Measurements from ENCODE around the gene NHSL2.
A peak's percentile ranks its signal among the peaks of the same experiment; 100 is the strongest.
"Not testable (repeated sequence)": the region's sequence is repeated elsewhere in the genome, so short reads cannot be mapped to it uniquely, and the experiment has no call there.

The NHSL2 gene

DNA sequence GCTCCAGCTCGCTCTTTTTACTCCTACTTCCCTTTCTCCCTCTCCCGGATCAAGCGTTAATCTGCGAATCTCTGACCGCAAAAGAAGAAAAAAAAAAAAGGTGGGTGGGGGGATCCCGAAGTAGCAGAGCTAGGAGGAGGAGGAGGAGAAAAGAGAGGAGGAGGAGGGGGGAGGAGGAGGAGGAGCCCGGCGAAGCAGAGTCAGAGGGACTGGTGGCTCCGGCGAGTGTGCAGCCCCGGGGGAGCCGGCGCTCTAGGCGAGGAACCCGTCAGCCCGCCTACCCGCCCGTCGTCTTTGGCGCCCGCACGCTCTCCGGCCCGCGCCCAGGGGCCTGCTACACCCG is at the start of gene NHSL2:
Gene NHSL2, plus strand, starts transcription at position 203 of the 343 bp plus-strand sequence.
- peak; percentile 73 for DNase-seq (ENCODE audit: low read depth, low spot score)

GRCh38 chrX:71867680-71868079 is 43.0 kb upstream of the NHSL2 start:
- no peak for DNase-seq (ENCODE audit: low read depth, low spot score)

GRCh38 chrX:71869566-71869965 is 41.1 kb upstream of the NHSL2 start:
- not testable (repeated sequence) for DNase-seq (ENCODE audit: low read depth, low spot score)

DNA sequence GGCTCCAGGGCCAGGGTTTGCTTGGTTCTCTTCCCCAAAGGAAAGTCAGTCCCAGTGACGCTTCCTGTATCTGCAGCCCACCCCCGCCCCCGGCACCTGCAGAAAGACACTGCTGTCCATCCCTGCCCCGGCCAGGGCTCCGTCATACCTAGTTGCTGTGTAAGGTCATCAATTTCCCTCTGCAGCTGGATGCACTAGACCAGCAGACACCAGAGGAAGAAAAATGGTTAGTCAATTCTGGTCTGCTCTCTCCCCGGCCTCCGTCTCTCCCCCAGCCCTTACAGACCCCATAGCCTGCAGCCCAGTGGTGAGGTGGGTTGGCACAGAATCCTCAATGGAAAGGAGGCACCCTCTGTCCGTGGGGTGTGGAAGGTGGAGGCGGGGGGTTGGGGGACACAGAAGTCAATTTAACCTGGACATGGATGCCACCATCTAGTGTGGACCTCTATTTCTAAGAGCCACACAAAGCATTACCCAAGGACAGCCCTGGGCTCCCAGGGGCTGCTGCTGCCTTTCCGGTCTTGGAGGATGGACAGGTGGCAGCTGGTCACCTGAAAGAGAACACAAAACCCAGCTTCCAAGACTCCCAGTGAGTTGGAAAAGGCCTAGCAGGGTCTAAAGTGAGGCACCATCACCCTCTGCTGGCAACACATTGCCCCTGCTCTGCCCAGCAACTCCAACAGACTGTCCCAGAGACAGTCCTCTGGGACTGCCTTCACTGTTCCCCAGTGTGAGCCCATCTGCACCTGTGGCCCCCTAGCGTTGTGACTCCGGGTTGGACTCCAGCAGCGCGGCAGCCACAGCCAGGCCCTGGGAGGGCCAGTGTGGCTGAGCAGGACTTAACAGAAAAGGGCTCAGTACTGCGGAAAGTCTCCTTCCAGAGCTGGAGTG is 40.2 kb upstream of the NHSL2 start:
- peak; percentile 93 for DNase-seq (ENCODE audit: low read depth, low spot score)

DNA sequence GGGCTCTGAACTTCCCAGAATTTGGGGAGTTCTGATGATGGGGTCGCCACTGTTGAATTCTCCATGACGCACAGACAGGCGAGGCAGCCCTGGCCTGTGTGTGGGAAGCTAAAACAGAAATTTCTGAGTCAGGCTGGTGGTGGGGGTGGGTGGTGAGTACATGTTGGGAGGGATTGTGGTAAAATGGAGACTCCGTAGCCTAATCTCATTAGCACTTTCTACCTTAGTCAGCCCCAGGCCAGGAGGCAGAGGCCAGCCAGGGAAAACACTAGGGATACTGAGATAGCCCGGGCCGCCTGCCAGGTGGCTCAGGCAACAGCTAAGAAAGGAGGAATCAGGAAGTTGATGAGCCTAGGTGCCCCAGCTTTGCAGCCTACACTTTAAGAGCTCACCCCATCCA is 39.3 kb upstream of the NHSL2 start:
- DNase-seq (ENCODE audit: low read depth, low spot score): peak; percentile 56

DNA sequence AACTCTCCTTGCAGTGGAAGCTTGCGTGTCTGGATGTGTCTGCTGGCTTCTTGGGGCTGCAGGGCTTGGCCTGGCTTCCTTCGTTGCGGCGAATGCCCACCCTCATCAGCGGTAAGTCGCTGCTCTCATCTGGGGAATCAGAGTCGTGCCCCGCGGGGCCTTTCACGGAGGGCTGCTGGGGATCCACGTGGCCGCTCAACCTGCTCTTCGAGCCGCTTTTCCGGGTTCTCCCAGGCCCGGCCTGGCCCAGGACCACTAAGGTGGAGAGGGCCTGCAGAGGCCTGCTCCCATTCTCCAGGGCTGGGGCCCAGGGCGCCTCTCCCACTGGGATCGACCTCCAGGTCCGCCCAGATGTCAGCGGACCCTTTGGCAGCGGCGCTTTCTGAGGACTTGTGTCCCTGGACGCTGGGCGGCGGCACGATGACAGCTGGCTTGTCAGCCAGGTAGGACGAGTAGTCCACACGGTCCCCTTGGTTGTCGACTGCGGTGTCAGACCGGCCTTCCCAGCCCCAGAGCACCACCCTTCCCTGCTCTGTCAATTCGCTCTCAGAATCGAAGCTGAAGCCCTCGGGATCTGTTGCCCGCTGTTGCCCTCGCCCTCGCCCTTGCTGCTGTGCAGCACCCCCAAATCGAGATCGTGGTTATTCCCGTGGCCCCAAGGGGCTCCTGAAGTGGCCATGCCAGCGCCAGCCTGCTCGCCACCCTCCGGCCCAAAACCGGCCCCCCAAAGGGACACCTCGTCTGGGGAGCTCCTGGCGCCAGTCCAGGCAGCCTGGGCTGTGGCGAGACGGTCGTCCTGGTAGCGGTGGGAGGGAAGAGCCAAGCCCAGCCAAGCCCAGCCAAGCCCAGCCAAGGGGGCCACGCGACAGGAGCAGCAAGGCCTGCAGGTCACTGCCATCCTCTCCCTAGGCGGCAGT is 37.8 kb upstream of the NHSL2 start:
- DNase-seq (ENCODE audit: low read depth, low spot score): peak; percentile 30

GRCh38 chrX:71873459-71873833 is 37.2 kb upstream of the NHSL2 start:
- no peak for DNase-seq (ENCODE audit: low read depth, low spot score)

GRCh38 chrX:71876841-71877240 is 33.8 kb upstream of the NHSL2 start:
- not testable (repeated sequence) for DNase-seq (ENCODE audit: low read depth, low spot score)

- DNase-seq (ENCODE audit: low read depth, low spot score): no peak
These were observed 25.5 kb upstream of the NHSL2 start for GRCh38 chrX:71885099-71885498.

DNA sequence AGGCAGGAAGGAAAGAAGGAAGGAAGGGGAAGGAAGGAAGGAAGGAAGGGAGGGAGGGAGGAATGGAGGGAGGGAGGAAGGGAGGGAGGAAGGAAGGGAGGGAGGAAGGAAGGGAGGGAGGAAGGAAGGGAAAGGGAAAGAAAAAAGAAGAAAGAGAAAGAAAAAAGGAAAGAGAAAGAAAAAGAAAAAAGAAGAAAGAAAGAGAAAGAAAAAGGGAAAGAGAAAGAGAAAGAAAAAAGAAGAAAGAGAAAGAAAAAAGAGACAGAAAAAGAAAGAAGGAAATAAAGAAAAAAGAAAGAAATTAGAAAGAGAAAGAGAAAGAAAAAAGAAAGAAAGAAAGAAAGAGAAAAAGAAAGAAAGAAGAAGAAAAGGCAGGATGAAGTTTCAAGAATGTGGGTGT is 15.0 kb upstream of the NHSL2 start:
- DNase-seq (ENCODE audit: low read depth, low spot score): no peak

DNA sequence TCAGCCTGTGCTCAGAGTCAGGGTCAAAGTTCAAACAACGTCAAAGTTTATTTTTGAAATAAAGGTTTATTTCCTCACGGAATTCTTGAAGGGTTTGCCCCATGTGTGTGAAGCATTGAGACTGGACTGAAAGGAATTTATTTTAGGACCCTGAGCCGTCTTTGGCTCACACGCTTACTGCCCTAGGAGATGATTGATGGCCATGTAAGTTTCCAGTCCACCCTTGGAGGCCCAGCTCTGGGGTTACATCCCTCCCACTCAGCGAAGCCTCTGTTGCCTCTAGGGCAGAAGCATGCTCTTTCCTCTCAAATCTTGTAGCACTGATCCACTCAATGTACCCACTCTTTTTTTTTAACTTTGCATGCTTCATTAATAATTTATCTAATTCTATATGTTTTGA is 4.5 kb upstream of the NHSL2 start:
- DNase-seq (ENCODE audit: low read depth, low spot score): peak; percentile 24

DNA sequence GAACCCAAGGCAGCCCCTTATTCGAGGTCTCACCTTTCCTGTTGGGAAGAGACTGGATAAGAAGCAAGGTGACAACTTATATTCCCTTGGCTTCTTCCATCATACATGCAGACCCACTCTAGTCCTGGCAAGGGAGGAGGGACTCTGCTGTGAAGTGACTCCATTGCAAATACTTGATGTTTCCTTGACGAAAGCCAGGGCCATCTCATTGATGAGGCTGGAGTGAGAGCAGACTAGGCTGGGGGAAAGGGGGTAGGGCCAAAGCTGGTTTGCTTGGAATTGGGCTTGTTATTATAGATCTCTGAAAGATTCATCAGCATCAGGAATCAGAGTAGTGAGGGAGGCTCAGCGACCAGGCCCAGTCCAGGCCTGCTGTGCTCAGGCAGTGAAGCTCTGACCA is 2.3 kb upstream of the NHSL2 start:
- peak; percentile 59 for DNase-seq (ENCODE audit: low read depth, low spot score)

GRCh38 chrX:71909956-71910355 is 689 bp upstream of the NHSL2 start:
- peak; percentile 82 for DNase-seq (ENCODE audit: low read depth, low spot score)

DNA sequence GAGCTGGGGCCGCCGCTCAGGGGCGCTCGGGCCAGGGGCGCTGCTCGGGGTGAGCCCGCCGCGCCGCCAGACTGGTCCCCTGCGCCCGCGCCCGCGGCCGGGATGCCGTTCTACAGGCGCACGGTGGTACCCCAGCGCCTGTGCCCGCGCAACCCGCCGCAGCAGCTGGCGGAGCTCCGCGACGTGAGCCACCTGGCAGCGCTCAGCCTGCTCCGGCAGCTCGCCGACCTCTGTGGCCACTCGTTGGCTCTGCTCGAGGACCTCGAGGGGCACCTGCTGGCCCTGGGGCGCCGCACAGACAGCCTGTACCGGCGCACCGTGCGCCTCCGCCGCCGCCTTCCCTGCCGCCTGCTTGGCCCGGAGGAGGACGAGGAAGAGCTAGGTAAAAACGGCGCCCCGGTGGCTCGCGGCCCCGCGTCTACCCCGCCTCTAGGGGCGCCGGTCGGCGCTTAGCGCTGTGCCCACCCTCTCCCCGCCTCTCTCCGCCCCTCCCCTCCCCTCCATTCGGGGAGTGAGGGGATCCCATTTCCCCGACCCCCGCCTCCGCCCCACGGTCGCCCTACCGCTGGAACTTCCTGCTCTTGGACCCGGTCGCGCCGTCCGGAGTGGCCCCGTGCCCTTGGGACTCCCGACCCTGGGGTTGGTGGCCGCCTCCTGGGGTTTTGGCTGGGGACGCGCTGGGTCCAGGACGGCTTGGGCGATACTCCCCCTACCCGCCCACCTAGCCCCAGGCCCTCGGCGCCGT is 513 bp downstream of the NHSL2 start:
- peak; percentile 87 for DNase-seq (ENCODE audit: low read depth, low spot score)

DNA sequence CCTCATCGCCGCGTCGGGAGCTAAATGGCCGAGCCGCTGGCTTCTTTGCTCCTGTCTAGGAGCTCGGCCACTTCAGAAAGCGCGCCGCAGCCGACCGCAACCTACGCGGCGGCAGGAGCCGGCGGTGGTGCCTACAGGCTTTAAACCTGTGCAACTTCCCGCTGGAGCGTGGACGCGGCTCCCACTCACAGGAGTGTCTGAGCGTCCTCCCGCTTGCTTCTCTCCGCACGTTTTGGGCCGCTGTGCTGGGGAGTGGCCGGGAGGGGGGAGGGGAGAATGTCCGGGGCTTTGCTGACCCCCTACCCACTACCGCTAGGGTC is 1.0 kb downstream of the NHSL2 start:
- peak; percentile 82 for DNase-seq (ENCODE audit: low read depth, low spot score)

GRCh38 chrX:71912156-71912555 is 1.5 kb downstream of the NHSL2 start:
- no peak for DNase-seq (ENCODE audit: low read depth, low spot score)

DNA sequence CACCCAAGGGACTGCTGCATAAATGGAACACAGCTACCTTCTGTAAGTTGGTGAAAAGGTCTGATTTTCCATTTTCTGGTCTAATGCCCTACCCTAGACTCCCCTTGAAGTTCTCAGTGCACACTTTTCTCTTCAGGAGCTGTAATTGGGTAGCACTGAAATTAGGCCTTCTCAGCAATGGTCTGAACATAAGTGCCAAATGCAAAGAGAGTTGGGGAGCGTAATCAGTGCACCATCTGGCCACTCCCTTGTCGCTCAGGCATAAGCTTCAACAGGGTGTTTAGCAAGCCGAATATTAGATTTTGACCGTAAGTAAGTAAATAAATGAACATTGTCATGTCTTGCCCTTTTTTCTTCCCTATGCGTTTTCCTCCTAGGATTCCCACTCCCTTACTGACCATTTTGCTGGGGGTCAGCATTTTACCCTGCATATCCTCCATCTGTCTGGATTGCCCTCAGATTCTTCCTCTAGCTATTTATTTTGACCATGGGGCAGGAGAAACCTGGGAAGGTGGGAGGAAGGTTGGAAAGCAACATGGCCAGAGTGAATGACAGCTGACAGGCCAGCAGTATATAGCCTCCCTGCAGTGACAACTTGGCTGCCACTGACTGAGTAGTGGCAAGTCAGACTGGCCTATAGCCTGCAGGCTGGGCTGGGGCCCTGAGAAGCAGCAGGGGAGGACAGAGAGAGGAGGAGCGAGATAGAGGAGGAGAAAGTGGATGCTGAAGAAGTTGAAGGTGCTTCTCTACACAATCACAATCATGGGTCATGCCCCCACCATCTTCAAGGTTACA is 2.7 kb downstream of the NHSL2 start:
- no peak for DNase-seq (ENCODE audit: low read depth, low spot score)

DNA sequence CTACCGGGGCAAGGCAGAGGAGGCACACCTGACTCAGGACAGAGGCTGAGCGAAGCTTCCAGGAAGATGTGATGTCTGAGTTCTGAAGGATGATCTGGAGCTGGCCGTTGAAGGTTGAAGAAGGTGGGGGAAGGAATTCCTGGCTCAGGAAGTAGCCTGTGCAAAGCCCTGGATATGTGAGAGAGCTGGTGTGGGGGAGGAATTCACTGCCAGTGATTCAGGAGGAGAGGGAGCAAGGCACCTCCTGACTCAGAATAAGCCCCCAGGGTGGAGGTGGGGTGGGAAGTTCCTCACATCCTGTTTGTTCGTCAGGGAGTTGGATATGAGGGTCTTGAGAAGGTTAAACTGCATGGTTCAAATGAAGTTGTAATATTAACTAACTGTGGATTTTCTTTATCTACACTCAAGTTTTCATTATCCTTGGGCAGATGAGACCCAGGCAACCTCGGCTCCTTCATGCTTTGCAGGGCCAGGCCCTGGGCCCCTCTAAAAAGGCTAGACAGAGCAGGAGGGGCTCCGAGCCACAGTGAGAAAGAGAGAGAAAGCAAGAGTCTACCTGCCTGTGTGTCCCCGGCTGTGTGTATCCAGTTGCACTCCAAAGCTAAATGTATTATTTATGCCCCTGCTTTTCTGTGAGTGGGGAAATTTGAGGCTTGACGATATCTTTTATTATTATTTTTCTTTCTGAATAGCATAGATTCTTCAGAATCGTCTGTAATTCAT is 7.1 kb downstream of the NHSL2 start:
- DNase-seq (ENCODE audit: low read depth, low spot score): peak; percentile 93

GRCh38 chrX:71919431-71919830 is 8.8 kb downstream of the NHSL2 start:
- DNase-seq (ENCODE audit: low read depth, low spot score): no peak

DNA sequence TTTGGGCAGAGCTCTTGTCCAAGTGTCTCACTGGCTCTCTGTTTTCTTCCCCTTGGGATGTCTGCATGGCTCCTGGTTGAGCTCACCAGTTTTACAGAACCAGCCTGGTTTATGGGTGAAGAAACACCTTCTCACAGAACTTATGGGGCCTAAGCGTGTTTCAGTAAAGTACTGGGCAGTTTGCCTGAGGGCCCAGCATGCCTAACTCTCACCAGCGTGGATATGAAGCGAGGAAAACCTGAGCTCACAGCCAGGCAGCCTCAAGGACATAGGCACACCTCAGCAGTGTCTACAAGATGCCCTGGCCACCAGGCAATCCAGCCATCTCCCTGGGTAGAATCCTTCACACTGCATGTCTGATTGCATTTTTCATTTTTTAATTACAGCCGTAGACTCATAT is 9.2 kb downstream of the NHSL2 start:
- no peak for DNase-seq (ENCODE audit: low read depth, low spot score)

DNA sequence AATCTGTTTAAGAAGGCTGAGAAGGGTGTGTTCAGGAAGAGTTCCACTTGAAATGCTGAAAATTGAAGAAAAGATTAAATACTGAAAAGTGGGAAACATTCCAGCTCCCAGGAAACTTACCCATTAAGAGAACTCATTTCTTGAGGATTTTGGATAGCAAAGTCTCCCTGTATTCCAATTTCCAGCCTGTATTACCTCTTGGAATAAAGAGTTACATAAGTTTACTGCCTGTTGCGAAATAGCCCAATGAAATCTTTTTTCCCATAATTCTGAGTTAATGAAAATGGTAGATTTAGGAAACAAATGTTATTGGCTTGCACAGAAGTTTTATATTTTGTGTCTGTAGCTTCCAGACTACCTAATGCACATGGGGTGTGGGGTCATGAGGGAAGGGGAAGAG is 12.0 kb downstream of the NHSL2 start:
- no peak for DNase-seq (ENCODE audit: low read depth, low spot score)

All from ELF-1 (cell line).